Hematopoietic multipotent progenitor cell treated with erythropoietin and hydrocortisone succinate and interleukin-3 and kit ligand, for 15 days (in vitro differentiated cells): Measurements from ENCODE around the gene PURA.
A peak's percentile ranks its signal among the peaks of the same experiment; 100 is the strongest.

Experiments
- DNase-seq: peaks from one replicate; pipeline ENCODE4 v3.0.0-alpha.2; 2015; ENCODE audit warnings: low spot score

PURA gene

GRCh38 chr5:140113699-140114263 lies at the start of gene PURA:
Gene PURA, plus strand, starts transcription at chr5:140114109. Its CDS starts 73 bp downstream, at chr5:140114182.
- DNase-seq = peak; percentile 91

DNA sequence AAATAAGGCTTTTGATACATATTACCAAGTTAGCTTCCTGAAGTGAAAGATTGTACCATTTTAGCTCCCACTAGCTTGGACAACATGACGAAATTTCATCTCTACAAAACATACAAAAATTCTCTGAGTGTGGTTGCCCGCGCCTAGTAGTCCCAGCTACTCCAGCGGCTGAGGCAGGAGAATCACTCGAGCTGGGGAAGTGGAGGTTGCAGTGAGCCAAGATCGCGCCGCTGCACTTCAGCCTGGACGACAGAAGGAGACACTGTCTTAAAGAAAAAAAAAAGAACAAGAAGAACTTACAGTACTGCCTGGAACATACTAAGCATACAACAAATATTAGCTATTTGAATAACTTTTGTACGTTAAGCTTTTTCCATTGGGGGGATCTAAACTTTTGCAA lies 41.1 kb upstream of the PURA start:
- no peak for DNase-seq

DNA sequence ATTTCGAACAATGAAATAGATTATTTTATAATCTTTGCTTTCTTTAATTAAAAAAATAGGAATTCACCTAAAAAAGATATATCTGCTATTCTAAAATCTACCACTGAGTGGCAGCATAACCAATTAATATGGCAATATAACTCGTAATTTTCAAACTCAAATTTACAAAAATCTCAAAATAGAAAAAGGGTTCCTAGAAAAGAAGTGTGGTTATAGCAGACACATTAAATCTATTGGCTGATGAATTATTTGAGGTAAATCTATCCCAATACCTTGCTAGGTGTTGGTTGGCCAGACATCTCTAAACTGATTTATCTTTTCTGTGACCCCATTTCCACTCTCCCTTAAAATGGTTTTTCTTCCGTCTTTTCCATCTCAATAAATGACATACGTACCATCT lies 40.6 kb upstream of the PURA start:
- DNase-seq = peak; percentile 55

GRCh38 chr5:140075371-140075770 lies 38.5 kb upstream of the PURA start:
- no peak for DNase-seq

DNA sequence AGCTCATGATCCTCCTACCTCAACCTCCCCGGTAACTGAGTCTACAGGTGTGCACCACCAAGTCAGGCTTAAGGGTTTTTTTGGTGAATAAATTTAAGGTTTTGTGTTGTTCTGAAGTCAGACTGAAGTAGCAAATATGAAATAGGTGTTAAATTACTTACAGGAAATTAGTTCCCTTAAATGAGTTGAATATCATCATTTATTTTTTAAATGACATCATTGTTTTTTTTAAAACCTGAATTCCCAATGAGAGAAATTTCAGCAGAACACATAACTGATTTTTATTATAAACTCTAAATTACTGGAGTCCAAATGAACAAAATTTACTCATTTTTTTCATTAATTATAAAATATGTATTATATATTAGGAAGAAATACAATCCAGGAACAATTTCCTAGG lies 37.8 kb upstream of the PURA start:
- DNase-seq = no peak

DNA sequence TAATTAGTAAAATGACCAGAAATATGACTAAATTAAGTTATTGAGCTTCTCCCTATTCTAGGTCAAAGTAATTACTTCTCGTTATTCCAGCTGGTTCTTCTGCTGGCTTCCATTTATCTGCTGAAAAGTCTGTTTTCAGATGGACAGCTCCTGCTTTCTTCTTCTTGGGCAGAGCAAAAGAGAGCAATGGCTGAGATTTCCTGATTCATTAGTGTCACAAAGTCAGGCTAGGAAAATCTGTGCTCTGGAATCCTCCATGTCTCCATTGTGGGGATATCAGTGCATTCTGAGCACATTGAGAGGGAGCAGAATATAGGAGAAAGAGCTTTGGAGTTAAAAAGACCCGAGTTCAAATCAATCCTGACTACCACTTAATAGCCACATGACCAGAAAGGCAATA lies 37.1 kb upstream of the PURA start:
- DNase-seq = no peak

DNA sequence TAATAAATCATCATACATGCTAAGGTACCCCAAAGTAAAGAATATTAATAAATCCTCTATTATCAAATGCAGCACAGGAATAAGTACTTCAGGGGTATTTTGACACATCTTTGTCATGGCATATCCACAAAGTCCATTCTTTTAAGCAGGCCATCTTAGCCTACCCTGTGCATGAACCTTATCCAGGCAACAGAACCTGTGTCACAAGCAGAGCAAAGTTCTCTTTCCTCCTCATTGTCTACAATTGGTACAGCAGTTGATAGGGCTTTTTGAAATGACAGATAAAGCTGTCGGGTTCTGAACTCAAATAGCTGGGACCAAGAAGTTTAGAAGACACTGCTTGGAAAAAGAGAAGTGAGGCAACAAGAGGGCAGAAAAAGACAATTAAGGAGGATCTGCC lies 30.8 kb upstream of the PURA start:
- no peak for DNase-seq

GRCh38 chr5:140083650-140084049 lies 30.3 kb upstream of the PURA start:
- no peak for DNase-seq

DNA sequence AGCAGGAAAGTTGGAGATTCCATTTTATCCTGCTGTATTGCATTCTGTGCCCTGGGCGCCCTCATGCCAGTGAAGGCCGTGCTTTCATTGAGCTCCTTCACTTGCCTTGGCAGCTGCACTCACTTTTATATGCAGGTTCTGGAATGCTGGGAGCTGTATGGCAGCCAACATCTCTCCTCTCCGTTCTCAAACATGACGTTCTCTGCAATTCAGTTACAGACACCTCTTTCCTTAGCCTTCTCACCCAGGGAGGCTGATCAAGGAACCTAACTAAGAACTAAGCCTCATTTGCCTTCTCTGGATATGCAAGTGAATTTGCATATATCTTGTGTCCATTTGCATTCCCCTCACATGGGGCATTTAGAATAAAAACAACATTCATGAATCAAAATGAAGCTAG lies 29.4 kb upstream of the PURA start:
- DNase-seq = no peak

DNA sequence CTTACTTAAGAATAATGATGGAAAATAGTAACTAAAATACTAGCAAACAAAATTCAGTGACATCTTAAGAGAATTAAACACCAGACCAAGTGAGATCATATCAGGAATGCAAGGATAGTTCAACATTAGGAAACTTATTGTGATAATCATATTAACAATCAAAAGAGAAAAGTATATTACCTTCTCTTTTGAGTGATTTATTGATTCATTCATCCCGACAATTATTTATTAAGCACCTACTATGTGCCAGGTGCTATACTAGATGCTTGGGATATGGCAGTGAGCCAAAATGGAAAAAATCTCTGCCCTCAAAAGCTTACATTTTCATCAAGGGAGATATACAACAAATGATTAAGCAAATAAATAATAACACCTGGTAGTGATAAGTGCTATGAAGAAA lies 23.7 kb upstream of the PURA start:
- no peak for DNase-seq

DNA sequence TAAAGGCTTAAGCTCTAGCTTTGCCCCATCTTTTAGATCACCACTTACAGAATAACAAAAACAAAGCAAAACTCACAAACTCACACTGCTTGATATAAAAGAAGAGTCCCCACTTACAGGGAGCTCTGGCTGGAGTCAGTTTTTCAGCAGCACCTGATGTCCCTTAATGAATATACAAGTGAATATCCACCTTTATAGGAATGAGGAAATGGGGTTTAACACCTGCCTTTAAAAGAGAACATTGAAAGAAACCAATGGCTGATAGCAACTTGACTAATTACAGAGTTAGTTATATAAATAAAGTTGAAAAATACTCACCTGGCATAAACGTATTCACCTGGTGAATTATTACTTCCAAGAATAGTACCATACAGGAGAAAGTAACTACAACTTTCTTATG lies 20.7 kb upstream of the PURA start:
- DNase-seq = no peak

DNA sequence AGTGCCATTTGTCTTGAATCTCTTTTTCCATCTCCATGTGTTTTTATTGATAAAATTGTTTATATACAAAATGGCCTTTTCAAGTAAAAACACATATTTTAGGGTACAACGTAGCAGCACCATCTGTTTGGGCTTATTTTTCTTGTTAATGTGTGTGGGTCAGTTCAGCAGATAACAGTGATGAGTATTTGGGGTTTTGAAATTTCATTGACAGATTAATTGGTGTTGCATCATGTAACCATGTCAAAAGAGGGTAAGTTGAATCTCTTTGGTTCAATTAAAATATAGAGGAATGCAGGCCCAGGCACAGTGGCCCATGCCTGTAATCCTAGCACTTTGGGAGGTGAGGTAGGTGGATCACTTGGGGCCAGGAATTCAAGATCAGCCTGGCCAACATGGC lies 20.0 kb upstream of the PURA start:
- no peak for DNase-seq

DNA sequence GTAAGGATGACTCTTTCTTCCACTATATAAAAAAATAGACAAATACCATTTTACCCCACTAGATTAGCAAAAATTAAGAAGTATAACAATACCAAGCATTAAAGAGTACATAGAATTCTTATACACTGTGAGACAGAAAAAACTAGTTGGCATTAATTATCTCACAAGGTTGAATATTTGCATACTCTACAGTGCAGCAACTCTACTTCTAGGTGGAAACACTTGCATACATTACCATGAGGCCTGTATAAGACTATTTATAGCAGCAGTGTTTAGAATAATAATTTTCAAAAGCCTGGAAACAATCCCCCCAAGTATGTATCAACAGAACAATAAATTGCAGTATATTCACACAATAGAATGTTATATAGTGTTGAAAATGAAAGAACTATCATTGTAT lies 19.0 kb upstream of the PURA start:
- DNase-seq = no peak

GRCh38 chr5:140101179-140101578 lies 12.7 kb upstream of the PURA start:
- DNase-seq = no peak

GRCh38 chr5:140103154-140103553 lies 10.8 kb upstream of the PURA start:
- no peak for DNase-seq

GRCh38 chr5:140104100-140104499 lies 9.8 kb upstream of the PURA start:
- no peak for DNase-seq

DNA sequence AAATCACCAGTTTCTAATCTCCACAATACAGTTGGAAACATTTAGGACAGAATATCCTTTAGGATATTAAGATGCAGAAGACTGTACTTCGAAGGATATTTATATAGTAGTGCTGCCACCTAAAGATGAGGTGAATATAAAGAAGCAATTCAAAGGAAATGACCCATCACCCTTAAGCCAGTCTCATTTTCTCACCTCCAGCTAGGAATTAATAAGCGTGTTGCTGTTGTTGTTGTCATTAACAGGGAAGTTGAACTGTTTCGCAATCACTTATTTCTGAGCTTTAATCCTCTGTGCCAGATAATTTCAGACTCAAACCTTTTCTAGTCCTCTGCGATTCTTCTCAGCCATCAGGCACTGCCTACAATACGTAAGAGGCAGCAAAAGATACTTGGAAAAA lies 7.8 kb upstream of the PURA start:
- no peak for DNase-seq

DNA sequence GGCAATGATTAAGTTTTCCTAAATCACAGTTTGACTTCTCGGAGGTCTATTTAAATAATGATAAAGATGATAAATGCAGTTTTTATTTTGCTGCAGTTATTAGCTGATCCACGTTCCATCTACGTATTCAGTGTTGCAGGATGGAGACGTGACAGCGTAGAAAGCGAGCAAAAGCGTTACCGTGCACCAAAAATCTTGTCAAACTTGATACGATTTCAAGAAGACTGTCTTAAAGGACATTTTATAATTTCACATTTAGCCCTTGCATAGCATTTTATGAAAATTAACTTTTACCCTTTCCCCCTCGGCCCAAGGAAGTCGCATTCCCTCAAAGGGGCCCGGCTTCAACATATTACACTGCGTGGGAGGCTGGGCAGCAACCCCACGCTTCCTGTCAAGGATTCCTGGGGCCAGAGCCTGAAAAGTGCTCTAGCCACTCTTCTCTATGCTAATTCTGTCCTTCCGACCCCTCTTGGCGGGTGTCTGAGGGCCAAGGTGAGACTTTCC lies 7.1 kb upstream of the PURA start:
- no peak for DNase-seq

GRCh38 chr5:140107312-140108092 lies 6.4 kb upstream of the PURA start:
- peak; percentile 85 for DNase-seq

- DNase-seq = no peak
These were observed 5.6 kb upstream of the PURA start for GRCh38 chr5:140108093-140109017.

DNA sequence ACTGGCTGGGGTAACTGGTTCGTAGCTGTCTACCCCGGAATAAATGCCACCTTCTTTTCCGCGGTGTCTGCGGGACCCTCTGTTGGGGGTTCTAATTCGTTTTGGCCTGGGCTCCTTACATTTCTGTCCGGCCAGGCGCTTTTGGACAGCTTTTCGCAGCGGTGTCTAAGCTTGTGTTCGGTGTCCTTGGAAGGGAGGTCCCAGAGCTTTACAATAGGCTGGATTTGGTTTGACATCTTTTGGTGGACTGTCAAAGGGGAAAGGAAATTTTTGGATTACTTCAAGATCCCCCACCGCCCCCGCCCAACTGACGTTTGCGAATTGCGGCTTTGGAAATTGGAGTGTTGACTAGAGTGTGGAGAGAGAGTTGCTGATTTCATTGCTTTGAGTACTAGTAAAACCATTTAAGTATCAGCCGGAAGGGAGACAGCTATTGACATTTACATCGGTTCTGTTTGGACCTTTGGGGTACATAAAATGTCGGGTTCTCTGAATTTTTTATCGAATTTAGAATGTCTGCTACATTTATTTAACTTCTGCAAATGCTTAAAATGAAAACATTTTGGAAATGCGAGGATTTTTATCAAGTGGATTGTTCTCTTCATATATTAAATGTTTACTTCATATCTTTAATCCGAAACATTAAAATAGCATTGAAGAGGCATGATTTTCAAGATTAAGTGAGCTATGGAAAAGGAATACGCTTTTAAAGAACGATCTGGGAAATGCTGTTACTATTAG lies 4.7 kb upstream of the PURA start:
- no peak for DNase-seq
